ENCODE data around the gene ASXL2.

The ASXL2 gene

GRCh38 chr2:25799301-25799700 lies 79.0 kb downstream of the ASXL2 start:
- no peak for DNase-seq (ENCODE audit: low read depth in 2 of 2)

DNA sequence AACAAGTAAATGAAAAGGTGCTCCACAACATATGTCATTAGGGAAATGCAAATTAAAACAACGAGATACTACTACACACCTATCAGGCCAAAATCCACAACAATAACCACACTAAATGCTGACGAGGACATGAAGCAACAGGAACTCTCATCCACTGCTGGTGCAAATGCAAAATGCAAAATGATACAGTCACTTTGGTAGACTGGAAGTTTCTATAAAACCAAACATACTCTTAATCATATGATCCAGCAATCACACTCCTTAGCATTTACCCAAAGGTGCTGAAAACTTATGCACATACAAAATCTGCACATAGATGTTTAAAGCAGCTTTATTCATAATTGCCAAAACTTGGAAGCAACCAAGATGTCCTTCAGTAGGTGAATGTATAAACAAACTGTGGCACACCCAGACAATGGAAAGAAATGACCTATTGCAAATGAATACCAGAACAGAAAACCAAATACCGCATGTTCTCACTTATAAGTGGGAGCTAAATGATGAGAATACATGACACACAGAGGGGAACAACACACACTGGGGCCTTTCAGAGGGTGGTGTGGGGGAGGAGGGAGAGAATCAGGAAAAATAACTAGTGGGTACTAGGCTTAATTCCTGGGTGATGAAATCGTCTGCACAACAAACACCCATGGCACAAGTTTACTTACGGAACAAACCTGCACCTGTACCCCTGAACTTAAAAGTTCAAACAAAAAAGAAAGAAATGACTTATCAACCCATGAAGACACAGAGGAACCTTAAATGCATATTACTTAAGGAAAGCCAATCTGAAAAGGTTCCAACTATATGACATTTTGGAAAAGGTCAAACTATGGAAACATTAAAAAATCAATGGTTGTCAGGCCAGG lies 80.4 kb downstream of the ASXL2 start:
- no peak for DNase-seq (ENCODE audit: low read depth in 2 of 2)

GRCh38 chr2:25794544-25795276 lies 83.6 kb downstream of the ASXL2 start:
- DNase-seq (ENCODE audit: low read depth in 2 of 2) = no peak

- DNase-seq (ENCODE audit: low read depth in 2 of 2) = no peak
Observed at GRCh38 chr2:25790074-25790790, 88.1 kb downstream of the ASXL2 start.

DNA sequence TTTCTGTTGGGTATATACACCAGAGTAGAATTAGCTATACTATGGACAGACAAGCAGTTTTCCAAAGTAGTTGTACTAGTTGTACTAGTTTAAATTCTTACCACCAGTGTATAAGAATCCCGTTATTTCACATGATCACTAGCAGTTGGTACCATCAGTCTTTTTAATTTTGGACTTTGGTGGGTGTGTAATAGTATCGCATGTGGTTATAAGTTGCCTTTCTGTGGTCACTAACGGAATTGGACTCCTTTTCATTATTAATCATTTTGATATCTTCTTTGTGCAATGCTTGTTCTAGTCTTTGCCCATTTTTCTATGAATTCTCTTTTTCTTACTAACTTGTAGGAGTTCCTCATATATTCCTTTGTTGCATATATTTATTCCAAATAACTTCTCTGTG lies 89.8 kb downstream of the ASXL2 start:
- DNase-seq (ENCODE audit: low read depth in 2 of 2) = no peak

GRCh38 chr2:25787020-25787419 lies 91.3 kb downstream of the ASXL2 start:
- DNase-seq (ENCODE audit: low read depth in 2 of 2) = no peak

DNA sequence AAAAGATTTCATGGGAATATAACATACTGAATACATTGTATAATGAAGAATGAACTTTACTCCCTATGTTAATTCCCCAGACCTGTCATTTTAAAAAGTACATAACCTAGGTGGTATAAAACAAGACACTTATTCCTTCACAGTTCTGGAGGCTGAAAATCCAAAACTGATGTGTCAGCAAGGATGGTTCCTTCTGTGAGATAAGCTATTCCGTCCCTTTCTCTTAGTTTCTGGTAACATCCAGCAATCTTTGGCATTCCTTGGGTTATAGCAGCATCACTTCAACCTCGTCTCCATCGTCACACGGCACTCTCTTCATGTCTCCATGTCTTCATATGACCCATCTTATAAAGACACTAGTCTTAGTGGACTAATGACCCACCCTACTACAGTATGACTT lies 93.9 kb downstream of the ASXL2 start:
- no peak for DNase-seq (ENCODE audit: low read depth in 2 of 2)

- no peak for DNase-seq (ENCODE audit: low read depth in 2 of 2)
Observed at GRCh38 chr2:25777077-25777476, 101.2 kb downstream of the ASXL2 start.

DNA sequence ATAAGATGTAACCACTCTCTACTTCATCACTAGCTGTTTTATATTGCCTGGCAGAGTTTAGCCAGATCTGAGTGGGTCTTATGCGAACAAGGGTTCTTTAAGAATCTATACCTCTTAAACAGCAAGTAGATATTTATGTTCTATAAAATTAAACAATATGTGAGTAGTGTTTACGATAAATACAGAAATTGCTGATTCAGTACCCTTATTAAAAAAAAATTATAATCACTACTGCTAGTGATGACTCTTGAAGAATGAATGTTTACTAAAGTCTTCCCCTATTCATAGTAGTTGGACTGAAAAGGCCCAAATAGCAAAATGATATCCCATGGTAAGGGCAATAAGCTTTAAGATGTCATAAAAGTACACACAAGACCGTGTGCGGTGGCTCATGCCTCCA lies 106.2 kb downstream of the ASXL2 start:
- no peak for DNase-seq (ENCODE audit: low read depth in 2 of 2)

DNA sequence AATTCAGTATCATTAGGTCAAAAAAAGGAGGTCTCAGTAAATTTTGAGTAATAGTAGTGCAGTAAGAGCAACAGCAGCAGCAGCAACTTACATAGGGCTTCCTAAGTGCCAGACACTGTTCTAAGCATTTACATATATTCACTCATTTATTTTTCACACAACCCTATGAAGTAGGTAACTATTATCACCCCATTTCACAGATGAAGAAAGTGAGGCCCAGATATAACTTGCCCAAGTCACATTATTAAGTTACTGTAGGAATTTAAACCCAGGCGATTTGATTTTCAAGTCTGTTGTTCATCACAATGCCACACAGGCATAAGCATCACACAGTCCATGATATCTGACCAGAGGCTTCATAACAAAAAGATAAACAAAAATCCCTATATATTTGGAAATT lies 114.7 kb downstream of the ASXL2 start:
- no peak for DNase-seq (ENCODE audit: low read depth in 2 of 2)

- DNase-seq (ENCODE audit: low read depth in 2 of 2) = no peak
Observed at GRCh38 chr2:25760297-25760696, 118.0 kb downstream of the ASXL2 start.

- DNase-seq (ENCODE audit: low read depth in 2 of 2) = no peak
Observed at GRCh38 chr2:25758348-25758747, 119.9 kb downstream of the ASXL2 start.

- no peak for DNase-seq (ENCODE audit: low read depth in 2 of 2)
Observed at GRCh38 chr2:25757906-25758305, 120.4 kb downstream of the ASXL2 start.

GRCh38 chr2:25756536-25756935 lies 121.8 kb downstream of the ASXL2 start:
- DNase-seq (ENCODE audit: low read depth in 2 of 2) = no peak

- no peak for DNase-seq (ENCODE audit: low read depth in 2 of 2)
Observed at GRCh38 chr2:25749676-25750075, 128.6 kb downstream of the ASXL2 start.

DNA sequence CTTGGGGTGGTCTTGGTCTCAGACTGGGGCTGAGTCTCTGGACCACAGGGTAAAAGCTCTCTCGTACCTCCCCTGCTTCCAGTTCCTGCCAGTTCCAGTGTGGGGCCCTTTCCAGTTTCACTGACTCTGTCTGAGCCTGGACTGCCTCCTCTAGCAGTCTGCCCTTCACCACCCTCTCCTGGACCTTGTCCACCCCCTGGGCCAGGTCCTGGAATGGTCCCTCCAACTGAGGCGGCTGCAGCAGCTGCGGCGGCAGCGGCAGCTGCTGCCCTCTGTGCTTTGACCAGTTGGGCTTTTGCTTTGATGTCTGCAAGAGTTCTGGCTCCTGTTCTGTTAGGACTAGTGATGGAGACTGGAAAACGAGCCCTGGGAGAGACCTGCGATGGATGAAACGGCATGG lies 134.2 kb downstream of the ASXL2 start:
- DNase-seq (ENCODE audit: low read depth in 2 of 2) = no peak

GRCh38 chr2:25743132-25743830 lies 135.0 kb downstream of the ASXL2 start:
- DNase-seq (ENCODE audit: low read depth in 2 of 2) = no peak

DNA sequence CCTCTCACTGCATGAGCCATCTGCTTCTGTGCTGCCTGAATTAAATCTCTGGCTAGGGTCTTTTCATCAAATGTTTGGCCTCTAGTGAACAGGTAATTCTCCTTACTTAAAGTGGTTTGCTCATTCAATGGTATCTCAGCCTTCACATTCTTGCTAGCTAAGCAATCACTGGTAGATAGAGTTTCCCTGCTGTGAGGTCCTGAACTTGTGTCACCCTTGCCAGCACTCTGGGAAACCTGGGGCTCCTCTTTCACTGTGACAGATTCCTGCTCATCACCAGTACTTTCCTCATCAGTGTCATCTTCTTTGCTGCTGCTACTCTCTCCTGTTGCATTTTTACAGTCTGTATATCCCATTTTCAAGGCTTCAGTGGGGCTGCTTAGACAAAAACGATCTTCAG lies 135.8 kb downstream of the ASXL2 start:
- DNase-seq (ENCODE audit: low read depth in 2 of 2) = no peak

- DNase-seq (ENCODE audit: low read depth in 2 of 2) = no peak
Observed at GRCh38 chr2:25740810-25741381, 137.4 kb downstream of the ASXL2 start.

DNA sequence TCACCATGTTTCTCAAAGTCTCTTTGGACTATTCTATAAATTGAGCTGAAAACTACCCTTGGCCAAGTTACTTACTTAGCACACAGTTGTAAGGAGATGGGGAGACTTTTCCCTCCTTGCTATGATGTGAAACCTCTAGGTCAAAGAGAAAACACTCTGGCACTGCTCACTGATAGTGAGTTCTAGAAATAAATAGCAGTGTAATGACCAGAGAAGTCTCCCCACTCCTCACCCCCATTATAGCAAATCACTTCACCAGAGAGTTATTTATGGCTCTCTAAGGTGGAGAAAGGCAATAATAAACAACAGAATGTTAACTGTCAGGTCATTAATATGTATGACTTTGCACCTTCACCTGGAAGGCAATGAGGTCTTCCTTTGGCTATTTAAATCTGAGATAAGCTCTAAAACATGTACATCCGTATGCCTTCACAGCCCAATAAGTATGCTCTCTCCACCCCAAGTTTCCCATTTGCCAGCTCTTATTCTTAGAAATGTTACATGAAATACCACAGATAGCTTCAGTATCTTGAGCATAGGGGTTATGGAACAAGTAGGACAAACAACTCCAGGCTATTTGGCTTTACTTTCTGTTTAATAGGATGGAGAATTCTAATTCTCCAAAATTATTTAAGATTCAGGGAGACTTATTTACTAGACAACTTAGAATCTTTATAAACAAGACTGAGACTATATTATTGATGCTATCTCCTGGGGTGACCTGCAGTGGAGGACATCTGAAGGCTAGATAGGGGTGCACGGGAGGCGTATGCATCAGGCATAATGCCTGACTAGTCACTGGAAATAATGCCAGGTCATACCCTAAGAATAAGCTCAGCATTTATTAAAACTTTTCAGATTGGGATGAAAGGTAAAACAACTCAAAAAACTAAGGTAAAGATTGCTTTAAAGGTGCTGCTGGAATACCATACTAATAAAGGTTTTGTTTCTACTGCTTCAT lies 139.6 kb downstream of the ASXL2 start:
- no peak for DNase-seq (ENCODE audit: low read depth in 2 of 2)

Measured in activated CD4-positive, alpha-beta T cell treated with anti-CD3 and anti-CD28 coated beads for 24 hours (primary cell).